GM18519 (cell line): Measurements from ENCODE around the gene DDIT3.
A peak's percentile ranks its signal among the peaks of the same experiment; 100 is the strongest.

ENCODE experiments used
- ATAC-seq: cut with Tn5 transposase; IDR thresholded peaks from one replicate; pipeline ENCODE4 v1.9.1; 2021; ENCODE audit warnings: mild to moderate bottlenecking, moderate library complexity; ENCODE audit not compliant: unreplicated experiment, low FRiP score

DDIT3 gene

GRCh38 chr12:57488402-57489156 lies 31.7 kb downstream of the DDIT3 start:
- ATAC-seq: no peak

- peak; percentile 97 for ATAC-seq
These were observed 32.5 kb downstream of the DDIT3 start, which contains the start of gene MARS1 for GRCh38 chr12:57487597-57488401. Gene MARS1 (plus strand): TSS chr12:57488068. CDS start chr12:57488091, 23 bp downstream.

DNA sequence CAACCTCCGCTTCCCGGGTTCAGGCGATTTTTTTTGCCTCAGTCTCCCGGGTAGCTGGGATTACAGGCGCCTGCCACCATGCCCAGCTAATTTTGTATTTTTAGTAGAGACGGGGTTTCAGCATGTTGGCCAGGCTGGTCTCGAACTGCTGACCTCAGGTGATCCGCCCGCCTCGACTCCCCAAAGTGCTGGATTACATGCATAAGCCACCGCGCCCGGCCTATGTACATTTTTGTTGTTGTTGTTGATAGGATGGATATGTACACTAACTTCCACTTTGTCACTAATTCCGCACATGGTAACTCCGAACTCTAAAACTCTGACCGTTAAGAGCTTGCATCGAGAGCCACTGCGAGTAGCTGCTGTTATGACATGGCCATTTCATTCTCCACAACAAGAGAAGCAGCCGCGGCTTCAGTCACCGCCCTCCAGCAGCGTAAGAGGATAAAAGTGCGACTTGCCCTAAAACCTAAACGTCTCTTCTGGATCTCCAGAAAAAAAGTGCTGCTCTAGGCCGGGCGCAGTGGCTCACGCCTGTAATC lies 33.2 kb downstream of the DDIT3 start:
- ATAC-seq: no peak

DNA sequence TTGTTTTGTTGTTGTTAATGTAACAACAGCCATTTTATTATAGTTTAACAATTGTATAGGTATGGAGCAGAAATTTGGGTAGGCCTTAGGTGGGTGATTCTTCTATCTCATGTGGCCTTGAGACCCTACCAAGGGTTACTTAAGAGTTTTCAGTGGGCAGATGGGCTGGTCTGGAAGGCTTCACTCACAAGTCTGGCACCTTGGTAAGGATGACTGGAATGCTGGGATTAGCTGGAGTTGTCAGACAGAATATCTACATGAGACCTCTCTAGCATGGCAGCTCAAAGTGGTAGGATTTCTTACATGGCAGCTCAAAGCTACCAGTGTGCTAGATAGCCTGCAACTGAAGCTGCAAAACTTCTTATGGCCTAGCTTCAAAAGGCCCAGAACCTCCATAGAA lies 34.6 kb downstream of the DDIT3 start:
- ATAC-seq: no peak

DNA sequence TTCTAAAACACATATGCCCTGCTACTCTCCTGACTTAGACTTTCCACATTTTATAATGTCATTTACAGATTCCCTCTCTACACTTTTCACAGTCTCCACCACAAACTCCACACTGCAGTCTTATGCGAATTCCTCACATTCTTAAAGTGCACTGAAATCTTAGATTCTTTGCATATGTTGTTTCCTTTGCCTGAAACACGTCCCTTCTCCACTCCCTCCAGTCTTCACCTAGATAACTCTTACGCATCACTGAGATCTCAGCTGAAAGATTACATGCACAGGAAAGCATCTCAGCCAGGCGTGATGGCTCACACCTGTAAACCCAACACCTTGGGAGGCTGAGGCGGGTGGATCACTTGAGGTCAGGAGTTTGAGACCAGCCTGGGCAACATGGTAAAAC lies 36.8 kb downstream of the DDIT3 start:
- no peak for ATAC-seq

DNA sequence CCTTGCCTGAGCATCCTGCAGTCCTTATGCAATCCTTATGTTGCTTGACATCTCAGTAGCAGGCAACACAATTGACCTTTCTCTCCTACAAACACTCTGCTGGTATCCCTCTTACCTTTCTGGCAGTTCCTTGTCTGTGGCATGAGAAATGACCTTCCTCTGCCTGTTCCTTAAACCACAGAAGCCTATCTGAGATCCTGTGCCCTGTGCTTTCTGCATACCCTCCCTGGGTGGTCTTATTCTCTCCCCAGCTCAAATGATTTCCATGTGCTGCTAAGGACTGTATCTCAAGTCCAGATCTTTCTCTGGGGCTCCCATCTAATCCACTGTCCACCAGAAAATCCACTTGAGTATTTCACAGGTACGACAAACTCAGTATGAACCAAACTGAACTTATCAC lies 38.6 kb downstream of the DDIT3 start:
- ATAC-seq: no peak

DNA sequence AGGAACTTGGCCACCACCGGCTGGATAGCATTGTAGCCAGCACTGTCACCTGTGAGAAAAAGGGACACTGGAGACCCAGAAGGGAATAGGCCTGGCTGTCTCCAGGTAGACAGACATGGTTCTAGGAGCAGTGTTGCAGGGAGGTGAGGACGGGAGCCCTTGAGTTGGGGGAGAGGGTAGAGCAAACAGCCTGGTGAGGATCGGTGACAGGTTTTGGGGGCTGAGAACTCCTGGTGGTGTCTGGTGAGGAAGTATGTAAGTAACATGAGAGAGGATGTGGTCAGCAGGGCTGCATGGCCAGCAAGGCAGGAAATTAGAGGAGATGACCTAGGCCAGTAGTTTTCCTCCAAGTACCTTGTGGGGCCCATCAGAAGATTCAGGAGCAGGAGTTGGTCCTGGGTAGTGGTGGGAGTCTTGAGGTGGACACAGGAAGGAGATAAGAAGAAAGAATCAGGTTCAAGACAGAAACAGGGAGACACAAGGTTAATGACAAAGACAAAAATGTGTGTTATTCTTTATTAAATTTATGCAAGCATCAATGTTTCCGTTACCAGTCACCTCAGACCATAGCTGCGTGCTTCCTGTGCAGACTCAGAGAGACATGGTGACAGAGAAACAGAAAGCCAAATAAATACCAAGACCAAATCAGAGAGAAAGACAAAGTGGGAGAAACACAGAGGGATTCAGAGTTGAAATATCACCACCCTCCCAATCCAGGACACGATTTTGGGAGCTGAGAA lies 40.8 kb downstream of the DDIT3 start, which contains the start of gene ARHGAP9:
ARHGAP9 (minus strand) TSS at position 491 of the 740 bp plus-strand sequence; CDS start at position 31, 460 bp downstream.
- no peak for ATAC-seq

- no peak for ATAC-seq
These were observed 41.3 kb downstream of the DDIT3 start for GRCh38 chr12:57479043-57479375.

GRCh38 chr12:57477710-57478681 lies 42.3 kb downstream of the DDIT3 start:
- no peak for ATAC-seq

GRCh38 chr12:57476993-57477709 lies 43.2 kb downstream of the DDIT3 start:
- ATAC-seq: no peak

DNA sequence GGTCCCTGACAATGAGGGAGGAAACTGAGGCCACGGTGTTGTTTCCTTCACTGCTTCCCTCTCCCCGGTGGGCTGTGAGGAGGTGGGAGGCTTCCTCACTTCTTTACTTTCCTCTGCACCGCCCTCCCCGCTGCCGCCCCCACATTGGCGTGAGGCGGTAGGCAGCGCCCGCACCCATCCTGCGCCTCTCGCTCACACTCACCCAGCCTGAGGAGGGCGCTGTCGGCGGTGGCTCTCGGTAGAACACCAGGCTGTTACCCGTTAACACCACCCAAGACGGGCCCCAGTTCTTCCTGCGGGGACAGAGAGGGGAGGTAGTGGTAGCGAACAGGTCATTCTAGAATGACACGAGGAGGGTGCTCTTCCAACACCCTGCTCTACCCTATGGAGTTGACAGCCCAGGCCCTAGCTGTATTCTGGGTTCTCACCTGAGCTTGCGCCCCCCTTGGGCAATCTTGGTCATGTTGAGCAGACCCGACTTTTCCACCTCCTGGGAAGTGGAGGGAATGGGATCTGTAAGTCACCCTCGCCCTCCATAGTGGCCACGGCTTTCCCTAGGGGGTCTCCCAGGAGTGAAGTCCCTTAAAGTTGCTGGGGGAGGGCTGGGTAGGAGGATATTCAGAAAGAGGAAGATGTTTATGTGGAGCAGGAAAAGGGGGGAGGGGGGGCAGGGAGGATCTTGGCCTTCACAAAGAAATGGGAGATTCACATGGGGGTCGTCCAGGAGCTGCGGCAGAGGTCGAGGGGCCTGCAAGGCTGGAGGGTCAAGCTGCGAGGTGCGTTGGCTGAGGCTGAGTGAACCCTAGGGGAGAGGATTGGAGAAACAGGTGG lies 43.9 kb downstream of the DDIT3 start:
- ATAC-seq: no peak

DNA sequence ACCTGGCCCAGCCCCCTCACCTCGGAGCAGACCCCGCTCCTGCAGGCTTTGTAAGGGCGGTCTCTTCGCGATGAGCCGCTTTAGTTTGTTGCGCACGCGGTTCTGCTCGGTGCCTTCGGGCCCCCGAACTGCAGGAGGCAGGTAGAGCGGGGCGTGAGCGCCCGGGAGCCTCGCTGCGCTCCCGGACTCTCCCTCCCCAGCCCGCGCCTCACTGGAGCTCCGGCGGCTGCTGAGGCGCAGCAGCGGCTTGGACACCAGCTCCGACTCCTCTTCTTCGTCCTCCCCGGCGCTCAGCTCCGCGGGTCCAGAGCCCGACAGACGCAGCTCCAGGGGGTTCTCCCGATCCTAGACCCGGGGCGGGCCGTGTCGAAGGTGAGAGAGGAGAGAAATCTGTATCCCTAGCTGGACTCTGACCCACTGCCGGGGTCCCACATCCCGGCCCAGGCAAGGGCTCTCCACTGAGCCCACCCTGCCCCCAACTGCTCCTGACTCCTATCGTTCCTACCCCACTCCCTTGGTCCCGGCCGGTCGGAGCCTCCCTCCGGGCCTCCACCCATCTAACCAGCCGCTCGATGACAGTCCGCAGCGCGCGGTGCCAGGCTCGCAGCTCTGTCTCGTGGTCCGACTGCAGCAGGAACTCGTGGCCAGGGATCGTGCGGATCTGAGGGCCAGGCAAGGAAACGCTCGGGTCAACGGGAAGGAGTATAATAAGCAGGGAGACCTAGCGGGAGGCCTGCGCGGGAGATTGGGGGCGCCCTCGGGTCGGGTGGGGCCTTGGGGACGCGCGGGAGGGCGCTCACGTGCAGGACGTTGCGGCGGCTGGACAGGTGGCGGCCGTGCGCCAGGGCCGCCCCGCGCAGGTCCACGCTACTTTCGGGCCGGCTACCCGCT lies 44.8 kb downstream of the DDIT3 start:
- no peak for ATAC-seq

GRCh38 chr12:57474862-57475261 lies 45.5 kb downstream of the DDIT3 start:
- no peak for ATAC-seq

DNA sequence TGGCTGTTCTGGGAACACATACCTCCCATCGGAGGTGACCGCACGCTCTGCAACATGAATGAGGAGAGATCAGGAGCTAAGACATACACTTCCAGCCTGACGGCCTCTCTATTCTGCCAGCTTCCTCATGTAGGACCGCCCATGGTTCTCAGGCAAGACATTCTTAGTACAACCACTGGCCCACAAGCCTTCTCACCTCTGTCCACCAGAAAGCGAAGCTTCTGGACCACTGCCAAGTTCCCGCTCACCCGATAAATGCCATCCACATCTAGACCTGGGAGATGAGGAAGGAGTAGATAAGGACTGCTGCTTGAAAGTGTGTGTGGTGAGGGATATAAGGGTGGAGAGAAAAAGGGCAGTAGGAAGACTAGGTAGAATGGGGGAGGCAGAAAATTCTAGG lies 45.9 kb downstream of the DDIT3 start:
- ATAC-seq: no peak

DNA sequence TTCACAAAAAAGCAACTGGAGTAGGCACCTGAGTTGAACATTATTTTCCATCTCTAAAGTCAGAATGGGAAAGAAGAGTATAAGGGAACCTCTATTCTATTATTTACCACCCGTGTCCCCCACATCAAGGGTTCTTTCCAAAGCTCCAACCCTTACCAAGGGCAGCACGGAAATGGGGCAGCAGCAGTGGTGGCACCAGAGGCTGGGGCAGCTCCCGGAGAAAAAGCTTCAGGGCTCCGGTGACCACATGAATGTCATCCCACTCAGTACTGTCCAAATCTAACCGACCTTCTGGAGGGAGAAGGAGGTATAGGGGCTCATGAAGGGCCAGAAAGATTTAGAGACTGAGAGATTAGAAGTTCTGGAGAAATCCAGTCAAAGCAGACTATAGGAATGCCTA lies 46.4 kb downstream of the DDIT3 start:
- ATAC-seq: no peak

- no peak for ATAC-seq
These were observed 46.9 kb downstream of the DDIT3 start for GRCh38 chr12:57473392-57473791.

DNA sequence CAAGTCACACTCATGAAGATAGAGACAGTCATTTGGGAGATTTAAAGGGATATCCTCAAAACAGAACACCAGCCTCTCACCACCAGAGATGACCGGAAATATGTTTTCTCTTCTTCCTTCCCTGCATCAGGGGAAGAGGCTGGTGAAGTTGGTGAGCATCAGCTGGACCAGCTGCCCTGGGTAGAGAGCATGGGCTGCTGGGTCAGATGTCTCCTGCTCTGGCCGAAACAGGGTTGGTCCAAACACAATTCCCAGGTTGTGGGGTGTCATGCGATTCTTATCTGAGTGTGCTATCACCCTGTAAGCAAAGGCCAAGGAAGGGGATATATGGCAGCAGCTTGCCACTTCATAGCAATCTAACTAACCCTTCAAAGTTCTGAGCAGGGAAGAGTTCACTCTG lies 47.9 kb downstream of the DDIT3 start:
- no peak for ATAC-seq
